ENCODE results near the gene LLGL1. TPM values are rescaled to one million over a fixed set of nuclear protein-coding genes. Genes with fewer than 3 reads are reported as not detected.

Gene LLGL1
- total and polyA plus RNA-seq, 2 donors (not counting 1 experiment from before 2014, with no cell fraction given): 14.9 to 15.2 TPM

GRCh38 chr17:18205861-18206260, 19.6 kb upstream of the LLGL1 start:
- DNase-seq: no peak
- no peak for ATAC-seq (ENCODE audit: low read depth)

GRCh38 chr17:18206962-18207361, 18.5 kb upstream of the LLGL1 start:
- Histone ChIP-seq H3K4me2 (replicated peaks; ENCODE audit: low read depth, low read length, poor library complexity, severe bottlenecking) (no peak overlapping the region), H2AFZ (ENCODE audit: insufficient read depth, low read depth, low read length, poor library complexity, severe bottlenecking) (no peak overlapping the region), H3K9me3 (ENCODE audit: control extremely low read depth in 1 of 3, control insufficient read depth in 2 of 3, insufficient read depth in 1 of 3, low read length in 2 of 3) (no peaks in the 10 kb centered on the region), H4K20me1 (ENCODE audit: control insufficient read depth, insufficient read depth, low read length, poor library complexity, severe bottlenecking) (peaks cover 72% of the 10 kb centered on the region), H3K4me3 (ENCODE audit: control extremely low read depth in 1 of 5, extremely low read depth in 1 of 5, insufficient read depth in 1 of 5, low read depth in 2 of 5, low read length in 4 of 5) (no peak overlapping the region), H3K27me3 (replicated peaks in 1 of 4; ENCODE audit: control extremely low read depth in 1 of 4, control insufficient read depth in 3 of 4, insufficient read depth in 4 of 4, low read length in 3 of 4) (no peaks in the 10 kb centered on the region), H3K36me3 (replicated peaks in 1 of 2; ENCODE audit: control extremely low read depth in 1 of 2, control insufficient read depth in 1 of 2, extremely low read depth in 1 of 2, insufficient read depth in 2 of 2, low read length in 1 of 2) (peaks cover 2 to 63% of the 10 kb centered on the region in 2 experiments), H3K79me2 (ENCODE audit: control insufficient read depth, insufficient read depth, low read length) (peaks cover 13% of the 10 kb centered on the region), H3K4me1 (ENCODE audit: control insufficient read depth in 2 of 2, insufficient read depth in 2 of 2, low read length in 2 of 2) (no peaks in the 10 kb centered on the region), H3K9ac (ENCODE audit: low read length) (no peak overlapping the region), H3K27ac (ENCODE audit: low read length in 2 of 2) (no peak overlapping the region)
- no peak for ATAC-seq (ENCODE audit: low read depth)
- CTCF ChIA-PET: interaction anchor here (1.1 kb wide), 1 partner anchor 10 kb away, joined by 3 read pairs; no protein-coding TSS in a partner anchor
- no peaks in the 10 kb centered on the region for H3K27me3 Mint-ChIP-seq
- no peak overlapping the region for H3K4me3 Mint-ChIP-seq
- peaks cover 1% of the 10 kb centered on the region for H3K4me1 Mint-ChIP-seq
- H3K9me3 Mint-ChIP-seq (ENCODE audit: insufficient read depth): no peaks in the 10 kb centered on the region
- intact Hi-C loops (cut with micrococcal nuclease): no loop called here
- POLR2A ChIA-PET: no interaction called here
- TF ChIP-seq, protein P1, sequence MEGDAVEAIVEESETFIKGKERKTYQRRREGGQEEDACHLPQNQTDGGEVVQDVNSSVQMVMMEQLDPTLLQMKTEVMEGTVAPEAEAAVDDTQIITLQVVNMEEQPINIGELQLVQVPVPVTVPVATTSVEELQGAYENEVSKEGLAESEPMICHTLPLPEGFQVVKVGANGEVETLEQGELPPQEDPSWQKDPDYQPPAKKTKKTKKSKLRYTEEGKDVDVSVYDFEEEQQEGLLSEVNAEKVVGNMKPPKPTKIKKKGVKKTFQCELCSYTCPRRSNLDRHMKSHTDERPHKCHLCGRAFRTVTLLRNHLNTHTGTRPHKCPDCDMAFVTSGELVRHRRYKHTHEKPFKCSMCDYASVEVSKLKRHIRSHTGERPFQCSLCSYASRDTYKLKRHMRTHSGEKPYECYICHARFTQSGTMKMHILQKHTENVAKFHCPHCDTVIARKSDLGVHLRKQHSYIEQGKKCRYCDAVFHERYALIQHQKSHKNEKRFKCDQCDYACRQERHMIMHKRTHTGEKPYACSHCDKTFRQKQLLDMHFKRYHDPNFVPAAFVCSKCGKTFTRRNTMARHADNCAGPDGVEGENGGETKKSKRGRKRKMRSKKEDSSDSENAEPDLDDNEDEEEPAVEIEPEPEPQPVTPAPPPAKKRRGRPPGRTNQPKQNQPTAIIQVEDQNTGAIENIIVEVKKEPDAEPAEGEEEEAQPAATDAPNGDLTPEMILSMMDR (IDR thresholded peaks at IDR 0.05): no peak
- TF ChIP-seq EZH2 (IDR thresholded peaks at IDR 0.05; ENCODE audit: borderline replicate concordance, insufficient read depth, low read depth, low read length, poor library complexity, severe bottlenecking): no peak
- no peak overlapping the region for H3K27ac Mint-ChIP-seq
- no peak for DNase-seq

More at GRCh38 chr17:18205861-18206260, 19.6 kb upstream of the LLGL1 start:
- H3K9ac ChIP-seq (ENCODE audit: low read length): no peak overlapping the region
- Mint-ChIP-seq H3K27ac (no peak overlapping the region), H3K9me3 (ENCODE audit: insufficient read depth) (no peaks in the 10 kb centered on the region), H3K4me3 (no peak overlapping the region), H3K4me1 (peaks cover 4% of the 10 kb centered on the region), H3K27me3 (no peaks in the 10 kb centered on the region)
- 84% methylated on average over 2 of the region's 2 CpGs for WGBS (ENCODE audit: insufficient coverage)
- H4K20me1 ChIP-seq (ENCODE audit: control insufficient read depth, insufficient read depth, low read length, poor library complexity, severe bottlenecking): peaks cover 83% of the 10 kb centered on the region
- H3K4me2 ChIP-seq (replicated peaks; ENCODE audit: low read depth, low read length, poor library complexity, severe bottlenecking): no peak overlapping the region
- ChIA-PET CTCF (interaction anchor here (1.1 kb wide), 1 partner anchor 9 kb away, joined by 3 read pairs; no protein-coding TSS in a partner anchor), POLR2A (no interaction called here)
- no peak overlapping the region for H3K4me3 ChIP-seq (ENCODE audit: control extremely low read depth in 1 of 5, extremely low read depth in 1 of 5, insufficient read depth in 1 of 5, low read depth in 2 of 5, low read length in 4 of 5)
- no peak overlapping the region for H2AFZ ChIP-seq (ENCODE audit: insufficient read depth, low read depth, low read length, poor library complexity, severe bottlenecking)
- H3K27ac ChIP-seq (ENCODE audit: low read length in 2 of 2): no peak overlapping the region
- peaks cover 2 to 63% of the 10 kb centered on the region in 2 experiments for H3K36me3 ChIP-seq (replicated peaks in 1 of 2; ENCODE audit: control extremely low read depth in 1 of 2, control insufficient read depth in 1 of 2, extremely low read depth in 1 of 2, insufficient read depth in 2 of 2, low read length in 1 of 2)
- H3K79me2 ChIP-seq (ENCODE audit: control insufficient read depth, insufficient read depth, low read length): peaks cover 23% of the 10 kb centered on the region
- intact Hi-C loops (cut with micrococcal nuclease): no loop called here
- TF ChIP-seq, protein P1 (IDR thresholded peaks at IDR 0.05): no peak
- no peak for TF ChIP-seq EZH2 (IDR thresholded peaks at IDR 0.05; ENCODE audit: borderline replicate concordance, insufficient read depth, low read depth, low read length, poor library complexity, severe bottlenecking)
- no peaks in the 10 kb centered on the region for H3K27me3 ChIP-seq (replicated peaks in 1 of 4; ENCODE audit: control extremely low read depth in 1 of 4, control insufficient read depth in 3 of 4, insufficient read depth in 4 of 4, low read length in 3 of 4)
- no peaks in the 10 kb centered on the region for H3K9me3 ChIP-seq (ENCODE audit: control extremely low read depth in 1 of 3, control insufficient read depth in 2 of 3, insufficient read depth in 1 of 3, low read length in 2 of 3)
- no peaks in the 10 kb centered on the region for H3K4me1 ChIP-seq (ENCODE audit: control insufficient read depth in 2 of 2, insufficient read depth in 2 of 2, low read length in 2 of 2)

All from B cell (primary cell).